Liver (tissue), 9 donors: Measurements from ENCODE around the gene ALDH5A1. TPM values are rescaled to one million over a fixed set of nuclear protein-coding genes. Genes with fewer than 3 reads are reported as not detected.

ENCODE experiments used
- DNase-seq: peaks from one replicate; pipeline ENCODE4 v3.0.0-alpha.2; 2017; ENCODE audit warnings: low spot score
- H3K27ac ChIP-seq, 2 donors: one replicate each; pipeline ENCODE4 v1.7.0; 2013; ENCODE audit warnings: inconsistent platforms in 2 of 2, low read length in 2 of 2, control low read depth in 1 of 2, low read depth in 1 of 2, mild to moderate bottlenecking in 1 of 2
- H3K27me3 ChIP-seq, 4 donors: one replicate each; pipeline versions ENCODE4 v1.6.1 to v1.7.0; 2013; ENCODE audit warnings: low read length in 3 of 4, inconsistent platforms in 1 of 4, mild to moderate bottlenecking in 1 of 4, moderate library complexity in 1 of 4; ENCODE audit not compliant: control insufficient read depth in 4 of 4, insufficient read depth in 4 of 4
- H3K36me3 ChIP-seq, 4 donors: one replicate each; pipeline versions ENCODE4 v1.6.1 to v1.7.0; 2013; ENCODE audit warnings: low read length in 3 of 4, mild to moderate bottlenecking in 3 of 4, low read depth in 1 of 4, moderate library complexity in 1 of 4; ENCODE audit not compliant: control insufficient read depth in 4 of 4, insufficient read depth in 3 of 4
- H3K4me1 ChIP-seq, 4 donors: one replicate each; pipeline versions ENCODE4 v1.6.1 to v1.7.0; 2013; ENCODE audit warnings: low read length in 3 of 4, mild to moderate bottlenecking in 3 of 4, moderate library complexity in 1 of 4; ENCODE audit not compliant: control insufficient read depth in 4 of 4, insufficient read depth in 4 of 4
- H3K4me3 ChIP-seq, 3 donors: one replicate each; pipeline versions ENCODE4 v1.6.1 to v1.7.0; 2013; ENCODE audit warnings: low read length in 3 of 3, control low read depth in 1 of 3, low read depth in 1 of 3, mild to moderate bottlenecking in 1 of 3
- H3K9ac ChIP-seq, 2 donors: one replicate each; pipeline ENCODE4 v1.7.0; 2013; ENCODE audit warnings: low read length in 2 of 2, mild to moderate bottlenecking in 2 of 2, moderate library complexity in 2 of 2, control low read depth in 1 of 2, low read depth in 1 of 2
- H3K9me3 ChIP-seq, 4 donors: one replicate each; pipeline versions ENCODE4 v1.6.1 to v1.7.0; 2013; ENCODE audit warnings: low read length in 3 of 4; ENCODE audit not compliant: control insufficient read depth in 4 of 4
- CTCF ChIP-seq: fragments of 150-350 bp; IDR thresholded peaks from 2 replicates; pipeline ENCODE4 v1.5.1; 2017; ENCODE audit warnings: improper control_type of control experiment, low read depth, low read length; ENCODE audit not compliant: missing input control
- EGR1 ChIP-seq, 2 donors: IDR thresholded peaks; 2 replicates each; pipeline ENCODE4 v1.6.1; 2016 to 2018; ENCODE audit warnings: antibody characterized with exemption in 2 of 2, low read depth in 2 of 2
- FOXA2 ChIP-seq: IDR thresholded peaks from 2 replicates; pipeline ENCODE4 v1.6.1; 2016; ENCODE audit warnings: antibody characterized with exemption
- GABPA ChIP-seq, 2 donors: IDR thresholded peaks in 1 of 2; conservative IDR thresholded peaks in 1 of 2; 2 replicates each; pipeline ENCODE4 v1.6.1; 2016; ENCODE audit warnings: antibody characterized with exemption in 2 of 2, mild to moderate bottlenecking in 1 of 2, moderate library complexity in 1 of 2
- HNF4A ChIP-seq, 2 donors: conservative IDR thresholded peaks; 2 replicates each; pipeline ENCODE4 v1.6.1; 2016; ENCODE audit warnings: antibody characterized with exemption in 2 of 2, mild to moderate bottlenecking in 2 of 2
- HNF4G ChIP-seq: IDR thresholded peaks from 2 replicates; pipeline ENCODE4 v1.6.1; 2016; ENCODE audit warnings: antibody characterized with exemption
- NR2F2 ChIP-seq: IDR thresholded peaks from 2 replicates; pipeline ENCODE4 v1.6.1; 2016; ENCODE audit warnings: antibody characterized with exemption
- RAD21 ChIP-seq, 2 donors: IDR thresholded peaks; 2 replicates each; pipeline ENCODE4 v1.6.1; 2016; ENCODE audit warnings: antibody characterized with exemption in 2 of 2, mild to moderate bottlenecking in 2 of 2
- RXRA ChIP-seq, 2 donors: IDR thresholded peaks; 2 replicates each; pipeline ENCODE4 v1.6.1; 2017 to 2018; ENCODE audit warnings: antibody characterized with exemption in 2 of 2, mild to moderate bottlenecking in 1 of 2
- SP1 ChIP-seq: IDR thresholded peaks from 2 replicates; pipeline ENCODE4 v1.6.1; 2018; ENCODE audit warnings: antibody characterized with exemption, mild to moderate bottlenecking
- TAF1 ChIP-seq: conservative IDR thresholded peaks from 2 replicates; pipeline ENCODE4 v1.6.1; 2016; ENCODE audit warnings: antibody characterized with exemption, mild to moderate bottlenecking
- WGBS: extraction: QIAGEN DNeasy Blood & Tissue Kit; methylation state at CpG from one replicate; pipeline ENCODE4 v1.1.7; 2013; 5-methylcytosine and 5-hydroxymethylcytosine counted together
- polyA plus RNA-seq, 2 donors: library from polyadenylated mRNA; stranded (reverse) in 1 of 2; unstranded in 1 of 2; fragments of 200-250 nt in 1 of 2; fragments of >200 nt in 1 of 2; fragmentation: Nextera tagmentation in 1 of 2; extraction: Ambion mirVana in 1 of 2; gene quantifications; one replicate each; pipeline versions ENCODE4 v1.2.1 to v1.2.3, GENCODE V29; 2013 to 2015
- total RNA-seq, 2 donors: library from RNA; depleted of rRNA; stranded (reverse); fragments of >200 nt; gene quantifications; one replicate each; pipeline ENCODE4 v1.2.3, GENCODE V29; 2014
- TF ChIP-seq, protein P1 (sequence below): IDR thresholded peaks from 2 replicates; pipeline ENCODE4 v1.6.1; 2016; ENCODE audit warnings: antibody characterized with exemption
- TF ChIP-seq, protein P2 (sequence below): IDR thresholded peaks from 2 replicates; pipeline ENCODE4 v1.6.1; 2016; ENCODE audit warnings: antibody characterized with exemption
- donor health status: healthy.
- donor health status: healthy.
- donor health status: healthy.
- donor health status: healthy.
- donor health status: healthy.

ALDH5A1 gene
- total and polyA plus RNA-seq, 4 donors: 18.2 to 26.8 (median 19.6) TPM

- Histone ChIP-seq H3K9ac (no peak overlapping the region), H3K27me3 (no peaks in the 10 kb centered on the region), H3K4me3 (no peak overlapping the region), H3K9me3 (no peaks in the 10 kb centered on the region), H3K36me3 (peaks cover 3 to 58% (median 34%) of the 10 kb centered on the region in 4 donors), H3K4me1 (no peaks in the 10 kb centered on the region), H3K27ac (no peak overlapping the region)
- DNase-seq: no peak
- TF ChIP-seq CTCF (no peak), HNF4G (no peak), EGR1 (IDR thresholded peaks at IDR 0.05; ENCODE audit: low read depth in 2 of 2) (no peak), NR2F2 (no peak), FOXA2 (no peak), TAF1 (no peak)
- TF ChIP-seq, protein P1, sequence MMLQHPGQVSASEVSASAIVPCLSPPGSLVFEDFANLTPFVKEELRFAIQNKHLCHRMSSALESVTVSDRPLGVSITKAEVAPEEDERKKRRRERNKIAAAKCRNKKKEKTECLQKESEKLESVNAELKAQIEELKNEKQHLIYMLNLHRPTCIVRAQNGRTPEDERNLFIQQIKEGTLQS: no peak
- WGBS: 85% methylated on average over 3 of the region's 3 CpGs
Measured at GRCh38 chr6:24535210-24535609, 40.4 kb downstream of the ALDH5A1 start.

DNA sequence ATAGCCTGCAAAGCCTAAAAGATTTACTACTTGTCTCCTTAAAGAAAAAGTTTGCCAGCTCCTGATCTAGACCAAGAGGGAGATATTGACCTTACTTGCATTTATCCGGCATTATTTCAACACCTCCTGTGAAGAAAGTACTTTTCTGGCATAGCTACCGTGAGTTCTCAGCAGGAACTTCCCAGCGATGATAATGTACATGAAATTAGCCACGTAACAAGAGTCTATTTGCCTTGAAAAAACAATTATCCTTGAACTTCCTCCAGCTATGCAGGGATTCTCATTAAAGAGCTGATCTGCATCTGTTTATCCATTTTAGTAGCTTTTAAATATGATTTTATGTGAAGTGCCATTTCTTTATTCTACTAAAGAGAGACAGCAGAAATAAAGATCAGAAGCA is 41.7 kb downstream of the ALDH5A1 start:
- no peak for TF ChIP-seq SP1
- TF ChIP-seq HNF4G: no peak
- no peak for TF ChIP-seq EGR1 (IDR thresholded peaks at IDR 0.05; ENCODE audit: low read depth in 2 of 2)
- no peak for TF ChIP-seq CTCF
- TF ChIP-seq HNF4A (conservative IDR thresholded peaks at IDR 0.05): no peak
- TF ChIP-seq RAD21 (IDR thresholded peaks at IDR 0.05): no peak
- no peak for TF ChIP-seq RXRA (IDR thresholded peaks at IDR 0.05)
- TF ChIP-seq TAF1: no peak
- TF ChIP-seq FOXA2: no peak
- no peak for TF ChIP-seq GABPA (IDR thresholded peaks at IDR 0.05 in 1 of 2, conservative IDR thresholded peaks at IDR 0.05 in 1 of 2)
- TF ChIP-seq, protein P2, sequence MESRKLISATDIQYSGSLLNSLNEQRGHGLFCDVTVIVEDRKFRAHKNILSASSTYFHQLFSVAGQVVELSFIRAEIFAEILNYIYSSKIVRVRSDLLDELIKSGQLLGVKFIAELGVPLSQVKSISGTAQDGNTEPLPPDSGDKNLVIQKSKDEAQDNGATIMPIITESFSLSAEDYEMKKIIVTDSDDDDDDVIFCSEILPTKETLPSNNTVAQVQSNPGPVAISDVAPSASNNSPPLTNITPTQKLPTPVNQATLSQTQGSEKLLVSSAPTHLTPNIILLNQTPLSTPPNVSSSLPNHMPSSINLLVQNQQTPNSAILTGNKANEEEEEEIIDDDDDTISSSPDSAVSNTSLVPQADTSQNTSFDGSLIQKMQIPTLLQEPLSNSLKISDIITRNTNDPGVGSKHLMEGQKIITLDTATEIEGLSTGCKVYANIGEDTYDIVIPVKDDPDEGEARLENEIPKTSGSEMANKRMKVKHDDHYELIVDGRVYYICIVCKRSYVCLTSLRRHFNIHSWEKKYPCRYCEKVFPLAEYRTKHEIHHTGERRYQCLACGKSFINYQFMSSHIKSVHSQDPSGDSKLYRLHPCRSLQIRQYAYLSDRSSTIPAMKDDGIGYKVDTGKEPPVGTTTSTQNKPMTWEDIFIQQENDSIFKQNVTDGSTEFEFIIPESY: no peak
- no peak overlapping the region for H3K27ac ChIP-seq
- no peak for DNase-seq
- H3K36me3 ChIP-seq: peaks cover 3 to 47% (median 34%) of the 10 kb centered on the region in 4 donors
- H3K4me3 ChIP-seq: no peak overlapping the region
- no peak overlapping the region for H3K9ac ChIP-seq
- no peaks in the 10 kb centered on the region for H3K9me3 ChIP-seq
- no peaks in the 10 kb centered on the region for H3K27me3 ChIP-seq
- 66% methylated on average over 4 of the region's 4 CpGs for WGBS
- H3K4me1 ChIP-seq: no peaks in the 10 kb centered on the region
